Heart left ventricle (tissue), 16 donors: Measurements from ENCODE around the gene KIF5C. TPM values are rescaled to one million over a fixed set of nuclear protein-coding genes. Genes with fewer than 3 reads are reported as not detected.

Experiments
- ATAC-seq, 4 donors: fragments of 200-7000 bp; cut with Tn5 transposase; one replicate each; pipeline ENCODE4 v1.9.1; 2020 to 2022; ENCODE audit warnings: moderate library complexity in 4 of 4, mild to moderate bottlenecking in 3 of 4, moderate number of reproducible peaks in 1 of 4
- DNase-seq, 5 donors: peaks; one replicate each; pipeline ENCODE4 v3.0.0-alpha.2; 2020
- H3K27ac ChIP-seq, 12 donors: fragments of 200-600 bp; sonication (generic) in 4 of 12; one replicate each; pipeline versions ENCODE4 v1.5.0 to v1.8.0; 2016 to 2022; ENCODE audit warnings: mild to moderate bottlenecking in 2 of 12
- H3K27me3 ChIP-seq, 9 donors: fragments of 200-600 bp; sonication (generic) in 2 of 9; one replicate each; pipeline versions ENCODE4 v1.5.1 to v1.8.0; 2016 to 2022; ENCODE audit warnings: mild to moderate bottlenecking in 3 of 9
- H3K36me3 ChIP-seq, 9 donors: fragments of 200-600 bp; sonication (generic) in 2 of 9; one replicate each; pipeline versions ENCODE4 v1.5.0 to v1.8.0; 2018 to 2022; ENCODE audit warnings: mild to moderate bottlenecking in 2 of 9
- H3K4me1 ChIP-seq, 12 donors: fragments of 200-600 bp; sonication (generic) in 4 of 12; one replicate each; pipeline versions ENCODE4 v1.5.0 to v1.8.0; 2016 to 2022; ENCODE audit warnings: mild to moderate bottlenecking in 3 of 12
- H3K4me3 ChIP-seq, 12 donors: fragments of 200-600 bp; sonication (generic) in 4 of 12; one replicate each; pipeline versions ENCODE4 v1.5.0 to v1.8.0; 2017 to 2022; ENCODE audit warnings: mild to moderate bottlenecking in 9 of 12, moderate library complexity in 4 of 12
- H3K9me3 ChIP-seq, 12 donors: fragments of 200-600 bp; sonication (generic) in 4 of 12; one replicate each; pipeline versions ENCODE4 v1.5.0 to v1.8.0; 2016 to 2022; ENCODE audit warnings: mild to moderate bottlenecking in 1 of 12
- CTCF ChIP-seq, 12 donors: fragments of 200-600 bp; sonication (generic) in 4 of 12; IDR thresholded peaks; one replicate each; pipeline versions ENCODE4 v1.5.0 to v1.8.0; 2018 to 2022; ENCODE audit warnings: antibody characterized with exemption in 12 of 12, mild to moderate bottlenecking in 5 of 12
- POLR2A ChIP-seq, 2 donors: fragments of 450-650 bp; IDR thresholded peaks; one replicate each; pipeline ENCODE4 v1.6.1; 2017; ENCODE audit warnings: antibody characterized with exemption in 2 of 2, mild to moderate bottlenecking in 2 of 2, moderate library complexity in 2 of 2
- WGBS, 4 donors: extraction: QIAGEN DNeasy Blood & Tissue Kit in 2 of 4; methylation state at CpG; one replicate each; pipeline versions ENCODE4 v1.1.5 to v1.1.7; 2013 to 2018; 5-methylcytosine and 5-hydroxymethylcytosine counted together
- intact Hi-C, 10 donors: fragments of 100-400 bp; cut with DNase I; formaldehyde crosslinking; loops; one replicate each; pipeline versions ENCODE4 v1.11.1 to v1.14.2; 2022
- polyA plus RNA-seq, 2 donors: library from polyadenylated mRNA; stranded (reverse); fragments of 200-250 nt; gene quantifications; one replicate each; pipeline ENCODE4 v1.2.3, GENCODE V29; 2013
- total RNA-seq, 9 donors: library from RNA; depleted of rRNA in 2 of 9; stranded (reverse); fragments of >200 nt in 2 of 9; fragmentation: NEBNext Ultra II Directional in 3 of 9; extraction: Animal tissue kit (Norgen Biotek cat#: 25700) in 3 of 9; gene quantifications; one replicate each; pipeline versions ENCODE4 v1.1.0 to v1.2.4, GENCODE V29; 2016 to 2023
- donor health status: ischemic (EF 13 %, LVEDD 7.1; RV severe dilation, severe dysfunction).
- donor health status: healthy with polysubstance abuse.
- donor health status: DM: no; HTN: yes; CAD: no.
- donor health status: DM: no; HTN: no; CAD: no.
- donor health status: ischemic (EF 25% LVEDD 6.9; RV normal size, moderate dysfunction).
- donor health status: ischemic (EF 25% LVEDD 5.7; RV mildly dilated, moderate dysfunction).
- donor health status: healthy.
- donor health status: DM: yes; HTN: yes; CAD: no.
- donor health status: ischemic (EF 35%, LVEDD 5.7; RV mildly dilated, moderate dysfunction).
- donor health status: nonischemic (EF 11% LVEDD 7.7; RV severe dilation, severe dysfunction).
- donor health status: DM: yes; HTN: yes; CAD: no.
- donor health status: PGD.
- donor health status: ischemic (EF 29% LVEDD 5.4; RV normal size, mild dysfunction).
- donor health status: nonischemic (EF 23%, LVEDD 6.1; RV moderate dilation, normal function).

The KIF5C gene
- total and polyA plus RNA-seq, 11 donors = 0.22 to 1.4 (median 0.48) TPM

DNA sequence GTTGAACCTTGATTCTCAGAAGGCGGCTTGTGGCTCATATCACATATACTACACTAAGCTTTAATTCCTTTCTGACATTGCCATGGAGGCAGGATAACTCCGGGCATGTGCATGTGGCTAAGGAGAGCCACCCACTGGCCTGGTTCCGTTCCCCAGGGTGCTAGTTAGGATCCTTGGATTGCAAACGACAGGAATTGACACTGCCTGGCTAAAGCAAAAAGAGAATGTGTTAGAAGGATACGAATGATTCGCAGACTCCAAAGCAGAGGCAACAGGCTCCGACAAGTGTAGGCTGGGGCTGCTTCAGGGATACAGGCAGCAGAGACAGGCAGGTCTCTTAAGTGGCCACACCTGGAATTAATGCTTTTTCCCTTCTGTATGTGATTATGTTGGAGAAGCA, 92.0 kb downstream of the KIF5C start:
- Histone ChIP-seq H3K9me3 (no peaks in the 10 kb centered on the region), H3K27ac (no peak overlapping the region), H3K36me3 (no peaks in the 10 kb centered on the region), H3K4me1 (no peaks in the 10 kb centered on the region), H3K4me3 (no peak overlapping the region), H3K27me3 (no peaks in the 10 kb centered on the region)
- DNase-seq (no peak), ATAC-seq (no peak)
- intact Hi-C loops = loop anchor here in 1 of 10 donors (2.0 kb wide), 1 partner anchor 34 kb away; no protein-coding TSS in a partner anchor
- 82 to 87% (median 86%) methylated on average over 7 of the region's 7 CpGs for WGBS, 4 donors
- TF ChIP-seq CTCF (IDR thresholded peaks at IDR 0.05) (no peak), POLR2A (IDR thresholded peaks at IDR 0.05) (no peak)

DNA sequence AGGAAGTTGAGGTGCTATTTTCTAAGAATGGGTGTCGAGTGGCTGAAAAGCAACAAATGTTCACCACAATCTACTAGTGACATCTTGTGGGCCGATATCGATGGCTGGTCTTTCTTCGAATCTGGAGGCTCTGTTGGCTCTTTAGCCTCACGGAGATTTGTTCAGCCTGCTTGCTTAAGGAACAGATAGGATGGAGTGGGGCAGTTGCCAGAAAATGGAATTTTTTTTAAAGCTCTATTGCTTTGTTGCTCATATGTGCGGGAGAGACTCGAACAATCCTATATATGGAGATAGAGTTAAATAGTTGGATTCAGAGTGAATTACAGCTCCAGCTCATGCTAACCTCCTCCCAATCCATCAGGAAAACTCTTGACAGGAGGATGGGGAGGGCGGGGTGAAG, 92.6 kb downstream of the KIF5C start:
- WGBS, 4 donors = 62 to 80% (median 67%) methylated on average over 8 of the region's 8 CpGs

DNA sequence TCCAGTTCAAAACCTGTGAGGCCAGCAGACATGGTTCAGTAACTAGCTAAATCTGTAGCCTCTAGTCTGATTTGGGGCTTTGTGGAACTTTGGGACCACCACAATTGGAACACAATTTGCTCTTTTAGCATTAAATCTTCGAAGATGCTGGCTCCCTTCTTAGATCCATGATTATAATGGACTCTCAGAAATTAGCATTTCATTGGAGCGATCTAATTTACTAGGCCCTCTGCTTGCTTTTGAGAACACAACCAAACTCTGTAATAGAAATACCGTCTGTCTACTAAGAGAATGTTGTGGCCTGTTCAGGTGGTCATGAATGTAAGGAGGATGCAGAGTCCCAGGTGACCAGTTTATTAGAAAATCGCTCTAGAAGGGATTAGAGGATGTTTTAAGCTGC, 93.3 kb downstream of the KIF5C start:
- WGBS, 4 donors = 86 to 92% (median 90%) methylated on average over 4 of the region's 4 CpGs
- DNase-seq (no peak), ATAC-seq (no peak)
- intact Hi-C loops = no loop called here
- no peaks in the 10 kb centered on the region for H3K36me3 ChIP-seq
- TF ChIP-seq CTCF (IDR thresholded peaks at IDR 0.05) (no peak), POLR2A (IDR thresholded peaks at IDR 0.05) (no peak)
- no peak overlapping the region for H3K4me3 ChIP-seq
- H3K27me3 ChIP-seq = no peaks in the 10 kb centered on the region
- no peak overlapping the region for H3K27ac ChIP-seq
- no peaks in the 10 kb centered on the region for H3K4me1 ChIP-seq
- no peaks in the 10 kb centered on the region for H3K9me3 ChIP-seq

More for the DNA sequence above, 92.6 kb downstream of the KIF5C start:
- Histone ChIP-seq H3K27me3 (no peaks in the 10 kb centered on the region), H3K27ac (no peak overlapping the region), H3K36me3 (no peaks in the 10 kb centered on the region), H3K4me3 (no peak overlapping the region), H3K4me1 (no peaks in the 10 kb centered on the region), H3K9me3 (no peaks in the 10 kb centered on the region)
- no peak for ATAC-seq
- DNase-seq = no peak
- no peak for TF ChIP-seq CTCF (IDR thresholded peaks at IDR 0.05)
- no peak for TF ChIP-seq POLR2A (IDR thresholded peaks at IDR 0.05)
- intact Hi-C loops = loop anchor here in 1 of 10 donors (2.0 kb wide), 1 partner anchor 33 kb away; no protein-coding TSS in a partner anchor

GRCh38 chr2:148968776-148969319, 93.8 kb downstream of the KIF5C start:
- 83 to 86% (median 85%) methylated on average over 4 of the region's 4 CpGs for WGBS, 4 donors
- H3K4me1 ChIP-seq = no peaks in the 10 kb centered on the region
- no peak for DNase-seq
- ATAC-seq = no peak
- intact Hi-C loops = no loop called here
- no peak overlapping the region for H3K27ac ChIP-seq
- H3K4me3 ChIP-seq = no peak overlapping the region
- H3K27me3 ChIP-seq = no peaks in the 10 kb centered on the region
- H3K36me3 ChIP-seq = no peaks in the 10 kb centered on the region
- no peak for TF ChIP-seq CTCF (IDR thresholded peaks at IDR 0.05)
- TF ChIP-seq POLR2A (IDR thresholded peaks at IDR 0.05) = no peak
- no peaks in the 10 kb centered on the region for H3K9me3 ChIP-seq
